Astrocyte (in vitro differentiated cells and primary cell): Measurements from ENCODE around the gene ACAD11. TPM values are rescaled to one million over a fixed set of nuclear protein-coding genes. Genes with fewer than 3 reads are reported as not detected.
"Not testable (repeated sequence)": the region's sequence is repeated elsewhere in the genome, so short reads cannot be mapped to it uniquely, and the experiment has no call there.

Source experiments
- DNase-seq: peaks from one replicate; pipeline ENCODE4 v3.0.0-alpha.2; 2010; ENCODE audit warnings: low read depth
- FAIRE-seq: peaks from 2 replicates; lab custom pipeline; 2011; peaks lifted over from hg19 to GRCh38; lab: Jason Lieb, UNC
- H2AFZ ChIP-seq: 2 replicates; pipeline ENCODE4 v1.6.0; 2012; ENCODE audit warnings: low read depth, low read length, inconsistent platforms
- H3K27ac ChIP-seq: 2 replicates; pipeline ENCODE4 v1.5.1; 2011; ENCODE audit warnings: low read depth, low read length, inconsistent platforms
- H3K27me3 ChIP-seq: 2 replicates; pipeline ENCODE4 v1.6.0; 2011; ENCODE audit warnings: low read length, inconsistent platforms; ENCODE audit not compliant: insufficient read depth
- H3K36me3 ChIP-seq: 2 replicates; pipeline ENCODE4 v1.5.1; 2011; ENCODE audit warnings: low read length, inconsistent platforms; ENCODE audit not compliant: insufficient read depth
- H3K4me1 ChIP-seq: 2 replicates; pipeline ENCODE4 v1.5.1; 2011; ENCODE audit warnings: low read length, inconsistent platforms; ENCODE audit not compliant: insufficient read depth
- H3K4me2 ChIP-seq: 2 replicates; pipeline ENCODE4 v1.6.0; 2012; ENCODE audit warnings: low read length, inconsistent platforms
- H3K4me3 ChIP-seq: 2 replicates; pipeline ENCODE4 v1.5.1; 2011; ENCODE audit warnings: low read depth, mild to moderate bottlenecking, low read length, inconsistent platforms; ENCODE audit not compliant: insufficient read depth
- H3K79me2 ChIP-seq: 2 replicates; pipeline ENCODE4 v1.6.0; 2012; ENCODE audit warnings: mild to moderate bottlenecking, low read length, inconsistent platforms; ENCODE audit not compliant: insufficient read depth
- H3K9ac ChIP-seq: 2 replicates; pipeline ENCODE4 v1.6.0; 2012; ENCODE audit warnings: mild to moderate bottlenecking, low read length, inconsistent platforms
- H3K9me3 ChIP-seq: 2 replicates; pipeline ENCODE4 v1.5.1; 2012; ENCODE audit warnings: low read depth, mild to moderate bottlenecking, low read length, inconsistent platforms; ENCODE audit not compliant: insufficient read depth
- H4K20me1 ChIP-seq: 2 replicates; pipeline ENCODE4 v1.6.0; 2012; ENCODE audit warnings: low read length, inconsistent platforms; ENCODE audit not compliant: insufficient read depth
- H3K27ac Mint-ChIP-seq: one replicate; pipeline ENCODE4 v1.8.0; 2021; ENCODE audit warnings: mild to moderate bottlenecking, mixed read lengths; ENCODE audit not compliant: unreplicated experiment
- H3K27me3 Mint-ChIP-seq: one replicate; pipeline ENCODE4 v1.8.0; 2021; ENCODE audit warnings: low read depth, mixed read lengths; ENCODE audit not compliant: unreplicated experiment
- H3K36me3 Mint-ChIP-seq: one replicate; pipeline ENCODE4 v1.8.0; 2021; ENCODE audit warnings: low read depth, mixed read lengths; ENCODE audit not compliant: unreplicated experiment
- H3K4me1 Mint-ChIP-seq: one replicate; pipeline ENCODE4 v1.8.0; 2021; ENCODE audit warnings: low read depth, mixed read lengths; ENCODE audit not compliant: unreplicated experiment
- H3K4me3 Mint-ChIP-seq: one replicate; pipeline ENCODE4 v1.8.0; 2021; ENCODE audit warnings: mild to moderate bottlenecking, moderate library complexity, mixed read lengths; ENCODE audit not compliant: unreplicated experiment
- H3K9me3 Mint-ChIP-seq: one replicate; pipeline ENCODE4 v1.8.0; 2021; ENCODE audit warnings: mild to moderate bottlenecking, mixed read lengths; ENCODE audit not compliant: unreplicated experiment
- CTCF ChIP-seq: IDR thresholded peaks from 2 replicates; pipeline ENCODE4 v1.5.1; 2011; ENCODE audit warnings: low read depth, mild to moderate bottlenecking, inconsistent platforms, low read length, moderate library complexity; ENCODE audit not compliant: insufficient read depth
- EZH2 ChIP-seq: IDR thresholded peaks from 2 replicates; pipeline ENCODE4 v1.6.1; 2012; ENCODE audit warnings: mild to moderate bottlenecking, low read length, inconsistent platforms; ENCODE audit not compliant: insufficient read depth
- total RNA-seq: library from RNA; stranded (reverse); gene quantifications from 2 replicates; pipeline ENCODE4 v1.2.1, GENCODE V29; 2021

Gene ACAD11
- total RNA-seq, 1 donor from 2014 or later = 13.0 TPM

GRCh38 chr3:132556508-132557159, 103.0 kb downstream of the ACAD11 start:
- Histone ChIP-seq H3K79me2 (no peaks in the 10 kb centered on the region), H3K36me3 (no peaks in the 10 kb centered on the region), H3K27me3 (no peaks in the 10 kb centered on the region), H3K4me1 (peaks cover 5% of the 10 kb centered on the region), H2AFZ (no peak overlapping the region), H4K20me1 (no peaks in the 10 kb centered on the region), H3K4me3 (no peak overlapping the region), H3K9me3 (no peaks in the 10 kb centered on the region), H3K4me2 (no peak overlapping the region), H3K27ac (no peak overlapping the region), H3K9ac (no peak overlapping the region)
- peaks cover 8% of the 10 kb centered on the region for H3K36me3 Mint-ChIP-seq
- no peaks in the 10 kb centered on the region for H3K27me3 Mint-ChIP-seq
- no peak for TF ChIP-seq CTCF
- no peak for TF ChIP-seq EZH2
- no peaks in the 10 kb centered on the region for H3K4me1 Mint-ChIP-seq
- no peak overlapping the region for H3K4me3 Mint-ChIP-seq
- no peak overlapping the region for H3K27ac Mint-ChIP-seq
- H3K9me3 Mint-ChIP-seq = no peaks in the 10 kb centered on the region
- DNase-seq (no peak), FAIRE-seq (no peak)

- H3K4me3 Mint-ChIP-seq, H3K4me3 ChIP-seq, DNase-seq, H3K27me3 ChIP-seq, H3K9me3 Mint-ChIP-seq, H3K36me3 ChIP-seq, H3K4me2 ChIP-seq, H4K20me1 ChIP-seq, H3K9me3 ChIP-seq, H3K27me3 Mint-ChIP-seq, H3K27ac ChIP-seq, H3K79me2 ChIP-seq, H2AFZ ChIP-seq, H3K4me1 Mint-ChIP-seq, FAIRE-seq, H3K36me3 Mint-ChIP-seq, H3K4me1 ChIP-seq, H3K27ac Mint-ChIP-seq, H3K9ac ChIP-seq: not testable (repeated sequence)
Observed at GRCh38 chr3:132556036-132556386, 103.6 kb downstream of the ACAD11 start.

GRCh38 chr3:132555306-132556035, 104.1 kb downstream of the ACAD11 start:
- H3K9me3 Mint-ChIP-seq = no peaks in the 10 kb centered on the region
- H2AFZ ChIP-seq = no peak overlapping the region
- H3K27me3 ChIP-seq = no peaks in the 10 kb centered on the region
- H3K36me3 ChIP-seq = no peaks in the 10 kb centered on the region
- H3K27ac ChIP-seq = no peak overlapping the region
- H3K36me3 Mint-ChIP-seq = peaks cover 8% of the 10 kb centered on the region
- H3K4me1 ChIP-seq = peaks cover 10% of the 10 kb centered on the region
- H3K4me1 Mint-ChIP-seq = no peaks in the 10 kb centered on the region
- H3K4me3 ChIP-seq = no peak overlapping the region
- no peaks in the 10 kb centered on the region for H3K79me2 ChIP-seq
- no peak overlapping the region for H3K27ac Mint-ChIP-seq
- no peaks in the 10 kb centered on the region for H3K9me3 ChIP-seq
- H3K4me2 ChIP-seq = no peak overlapping the region
- FAIRE-seq (no peak), DNase-seq (no peak)
- no peaks in the 10 kb centered on the region for H4K20me1 ChIP-seq
- no peak overlapping the region for H3K4me3 Mint-ChIP-seq
- TF ChIP-seq EZH2 = no peak
- no peak for TF ChIP-seq CTCF
- no peaks in the 10 kb centered on the region for H3K27me3 Mint-ChIP-seq
- H3K9ac ChIP-seq = no peak overlapping the region
